Type B pancreatic cell (in vitro differentiated cells): ENCODE measurements around the gene NHLRC4. TPM values are rescaled to one million over a fixed set of nuclear protein-coding genes. Genes with fewer than 3 reads are reported as not detected.

Experiments
- DNase-seq: peaks from one replicate; pipeline ENCODE4 v3.0.0; 2021; ENCODE audit warnings: mixed read lengths; ENCODE audit not compliant: unreplicated experiment; ENCODE audit errors: extremely low spot score
- H3K27ac Mint-ChIP-seq: 2 replicates; pipeline ENCODE4 v1.8.0; 2021; ENCODE audit warnings: mild to moderate bottlenecking, mixed read lengths
- H3K27me3 Mint-ChIP-seq: 2 replicates; pipeline ENCODE4 v1.8.0; 2021; ENCODE audit warnings: mixed read lengths
- H3K36me3 Mint-ChIP-seq: 2 replicates; pipeline ENCODE4 v1.8.0; 2021; ENCODE audit warnings: mixed read lengths
- H3K4me1 Mint-ChIP-seq: one replicate; pipeline ENCODE4 v1.8.0; 2021; ENCODE audit warnings: mixed read lengths; ENCODE audit not compliant: unreplicated experiment
- H3K4me3 Mint-ChIP-seq: 2 replicates; pipeline ENCODE4 v1.8.0; 2021; ENCODE audit warnings: mild to moderate bottlenecking, mixed read lengths
- H3K9me3 Mint-ChIP-seq: 2 replicates; pipeline ENCODE4 v1.8.0; 2021; ENCODE audit warnings: mixed read lengths
- CTCF ChIP-seq: fragments of 200-600 bp; sonication (generic); conservative IDR thresholded peaks from 2 replicates; pipeline ENCODE4 v1.5.0; 2021; ENCODE audit warnings: antibody characterized with exemption, mild to moderate bottlenecking
- total RNA-seq: library from RNA; stranded (reverse); gene quantifications from 2 replicates; pipeline ENCODE4 v1.2.1, GENCODE V29; 2021; ENCODE audit warnings: low replicate concordance

The NHLRC4 gene
- total RNA-seq, 1 donor from 2014 or later = 1.4 TPM

- H3K4me1 Mint-ChIP-seq = peaks cover 4% of the 10 kb centered on the region
- no peak overlapping the region for H3K27ac Mint-ChIP-seq
Observed at GRCh38 chr16:600781-601180, 34.0 kb downstream of the NHLRC4 start.

GRCh38 chr16:603933-604332 lies 37.1 kb downstream of the NHLRC4 start:
- Mint-ChIP-seq H3K9me3 (no peaks in the 10 kb centered on the region), H3K4me3 (no peak overlapping the region), H3K36me3 (peaks cover 12% of the 10 kb centered on the region), H3K4me1 (peaks cover 9% of the 10 kb centered on the region), H3K27me3 (no peaks in the 10 kb centered on the region), H3K27ac (no peak overlapping the region)
- no peak for TF ChIP-seq CTCF
- DNase-seq = no peak

More at GRCh38 chr16:600781-601180, 34.0 kb downstream of the NHLRC4 start:
- Mint-ChIP-seq H3K27me3 (no peaks in the 10 kb centered on the region), H3K36me3 (peaks cover 17% of the 10 kb centered on the region), H3K4me3 (no peak overlapping the region), H3K9me3 (no peaks in the 10 kb centered on the region)
- peak; percentile 30 for TF ChIP-seq CTCF
- no peak for DNase-seq

GRCh38 chr16:606656-607307 lies 40.0 kb downstream of the NHLRC4 start:
- Mint-ChIP-seq H3K9me3 (no peaks in the 10 kb centered on the region), H3K36me3 (peaks cover 12% of the 10 kb centered on the region), H3K4me3 (no peak overlapping the region), H3K27me3 (no peaks in the 10 kb centered on the region), H3K27ac (no peak overlapping the region), H3K4me1 (peaks cover 13% of the 10 kb centered on the region)
- DNase-seq = no peak
- TF ChIP-seq CTCF = no peak

- Mint-ChIP-seq H3K4me1 (peaks cover 13% of the 10 kb centered on the region), H3K36me3 (peaks cover 11% of the 10 kb centered on the region), H3K27ac (no peak overlapping the region), H3K4me3 (no peak overlapping the region), H3K9me3 (no peaks in the 10 kb centered on the region), H3K27me3 (no peaks in the 10 kb centered on the region)
- no peak for DNase-seq
- no peak for TF ChIP-seq CTCF
Observed at GRCh38 chr16:608019-608418, 41.2 kb downstream of the NHLRC4 start.

GRCh38 chr16:609316-609715 lies 42.5 kb downstream of the NHLRC4 start:
- H3K27me3 Mint-ChIP-seq = no peaks in the 10 kb centered on the region
- no peaks in the 10 kb centered on the region for H3K9me3 Mint-ChIP-seq
- no peak for DNase-seq
- no peak overlapping the region for H3K27ac Mint-ChIP-seq
- peaks cover 14% of the 10 kb centered on the region for H3K36me3 Mint-ChIP-seq
- H3K4me3 Mint-ChIP-seq = no peak overlapping the region
- TF ChIP-seq CTCF = no peak
- peaks cover 9% of the 10 kb centered on the region for H3K4me1 Mint-ChIP-seq
